MCF 10A (cell line): ENCODE measurements around the gene SPI1. TPM values are rescaled to one million over a fixed set of nuclear protein-coding genes. Genes with fewer than 3 reads are reported as not detected.

ENCODE experiments used
- BruUV-seq: library from RNA; stranded (reverse); fragments of 400-500 nt; replicated peaks from 2 replicates; lab custom pipeline; 2021; lab: Mats Ljungman, UMichigan
- CTCF ChIA-PET: fragments of 300-600 bp; sonication (Branson Sonifier 250); formaldehyde crosslinking; extraction: SDS; loops from one replicate; lab custom pipeline; 2021; ENCODE audit warnings: antibody characterized with exemption, inconsistent platforms; lab: Yijun Ruan, JAX
- POLR2A ChIA-PET: fragments of 300-600, 350-650 bp; sonication (Branson Sonifier 250); formaldehyde crosslinking; extraction: SDS; loops from one replicate; lab custom pipeline; 2020; ENCODE audit warnings: antibody characterized with exemption, inconsistent platforms; lab: Yijun Ruan, JAX
- DNase-seq: peaks from one replicate; pipeline ENCODE4 v3.0.0-alpha.2; 2018; ENCODE audit not compliant: unreplicated experiment
- H3K27ac Mint-ChIP-seq: one replicate; pipeline ENCODE4 v1.8.0; 2022; ENCODE audit warnings: mild to moderate bottlenecking, low read depth, mixed read lengths; ENCODE audit not compliant: unreplicated experiment
- H3K27me3 Mint-ChIP-seq: one replicate; pipeline ENCODE4 v1.8.0; 2022; ENCODE audit warnings: mixed read lengths; ENCODE audit not compliant: insufficient read depth, unreplicated experiment
- H3K36me3 Mint-ChIP-seq: one replicate; pipeline ENCODE4 v1.8.0; 2022; ENCODE audit warnings: mild to moderate bottlenecking, moderate library complexity, mixed read lengths; ENCODE audit not compliant: insufficient read depth, unreplicated experiment
- H3K4me1 Mint-ChIP-seq: one replicate; pipeline ENCODE4 v1.8.0; 2022; ENCODE audit warnings: mixed read lengths; ENCODE audit not compliant: insufficient read depth, unreplicated experiment
- H3K4me3 Mint-ChIP-seq: one replicate; pipeline ENCODE4 v1.8.0; 2022; ENCODE audit warnings: mild to moderate bottlenecking, moderate library complexity, mixed read lengths; ENCODE audit not compliant: unreplicated experiment
- H3K9me3 Mint-ChIP-seq: one replicate; pipeline ENCODE4 v1.8.0; 2022; ENCODE audit warnings: mixed read lengths; ENCODE audit not compliant: unreplicated experiment
- CTCF ChIP-seq: fragments of 200-600 bp; IDR thresholded peaks from one replicate; pipeline ENCODE4 v1.8.0; 2022; ENCODE audit warnings: antibody characterized with exemption, mild to moderate bottlenecking; ENCODE audit not compliant: unreplicated experiment
- intact Hi-C: fragments of 100-400 bp; cut with micrococcal nuclease; formaldehyde crosslinking; loops from 2 replicates; pipeline ENCODE4 v1.14.1; 2022
- total RNA-seq: library from RNA; stranded (reverse); gene quantifications from 2 replicates; pipeline ENCODE4 v1.2.3, GENCODE V29; 2022

SPI1 gene
- total RNA-seq, 1 experiment from 2014 or later, result not detected

GRCh38 chr11:47394050-47394321 lies 15.6 kb upstream of the SPI1 start:
- ChIA-PET CTCF (interaction anchor here (1.1 to 2.4 kb wide), 3 partner anchors 18 to 46 kb away, joined by 3 to 12 read pairs (median 4); no protein-coding TSS in a partner anchor), POLR2A (interaction anchor here (0.8 kb wide), 1 partner anchor 22 kb away, joined by 3 read pairs; no protein-coding TSS in a partner anchor)
- H3K36me3 Mint-ChIP-seq, result peaks cover 3% of the 10 kb centered on the region
- TF ChIP-seq CTCF, result no peak
- intact Hi-C loops, result no loop called here
- H3K9me3 Mint-ChIP-seq, result no peaks in the 10 kb centered on the region
- no peaks in the 10 kb centered on the region for H3K27me3 Mint-ChIP-seq
- no peak for DNase-seq
- no peak overlapping the region for H3K4me3 Mint-ChIP-seq
- H3K4me1 Mint-ChIP-seq, result no peaks in the 10 kb centered on the region
- H3K27ac Mint-ChIP-seq, result no peak overlapping the region
- no TSS peak for BruUV-seq

- Mint-ChIP-seq H3K4me3 (no peak overlapping the region), H3K9me3 (no peaks in the 10 kb centered on the region), H3K36me3 (peaks cover 6% of the 10 kb centered on the region), H3K27ac (no peak overlapping the region), H3K4me1 (no peaks in the 10 kb centered on the region), H3K27me3 (no peaks in the 10 kb centered on the region)
- ChIA-PET POLR2A (interaction anchor here (0.8 kb wide), 1 partner anchor 23 kb away, joined by 3 read pairs; no protein-coding TSS in a partner anchor), CTCF (interaction anchor here (0.8 to 2.4 kb wide), 4 partner anchors 14 to 45 kb away, joined by 3 to 12 read pairs (median 4); no protein-coding TSS in a partner anchor)
- no TSS peak for BruUV-seq
- DNase-seq, result no peak
- TF ChIP-seq CTCF, result no peak
- intact Hi-C loops, result no loop called here
Measured at GRCh38 chr11:47393163-47394049, 15.1 kb upstream of the SPI1 start.

GRCh38 chr11:47392546-47393162 lies 14.3 kb upstream of the SPI1 start:
- no peak for TF ChIP-seq CTCF
- DNase-seq, result no peak
- Mint-ChIP-seq H3K27me3 (no peaks in the 10 kb centered on the region), H3K27ac (no peak overlapping the region), H3K4me1 (no peaks in the 10 kb centered on the region), H3K36me3 (peaks cover 6% of the 10 kb centered on the region), H3K9me3 (no peaks in the 10 kb centered on the region), H3K4me3 (no peak overlapping the region)
- no TSS peak for BruUV-seq
- ChIA-PET CTCF (interaction anchor here (0.8 to 2.4 kb wide), 3 partner anchors 15 to 19 kb away, joined by 3 to 12 read pairs (median 4); no protein-coding TSS in a partner anchor), POLR2A (no interaction called here)
- intact Hi-C loops, result no loop called here
